Activated naive CD4-positive, alpha-beta T cell treated with Interleukin-2 at 50 U/mL for 16 hours (primary cell): ENCODE measurements around the gene RNF14.
"Not testable (repeated sequence)": the region's sequence is repeated elsewhere in the genome, so short reads cannot be mapped to it uniquely, and the experiment has no call there.

ENCODE experiments used
- DNase-seq: peaks from one replicate; pipeline ENCODE4 v3.0.0-alpha.2; 2020

The RNF14 gene

GRCh38 chr5:142016556-142016955, 47.7 kb downstream of the RNF14 start:
- DNase-seq, result peak; percentile 49

GRCh38 chr5:142017832-142018427, 49.0 kb downstream of the RNF14 start:
- no peak for DNase-seq

GRCh38 chr5:142020122-142020659, 51.3 kb downstream of the RNF14 start:
- no peak for DNase-seq

- no peak for DNase-seq
These were observed 54.9 kb downstream of the RNF14 start for GRCh38 chr5:142023836-142024235.

- peak; percentile 87 for DNase-seq
These were observed 55.9 kb downstream of the RNF14 start for GRCh38 chr5:142024771-142025304.

GRCh38 chr5:142025637-142026036, 56.7 kb downstream of the RNF14 start:
- DNase-seq, result no peak

GRCh38 chr5:142032150-142032549, 63.2 kb downstream of the RNF14 start:
- no peak for DNase-seq

GRCh38 chr5:142032747-142033631, 64.1 kb downstream of the RNF14 start:
- DNase-seq, result no peak

GRCh38 chr5:142033632-142034567, 65.0 kb downstream of the RNF14 start:
- not testable (repeated sequence) for DNase-seq

- DNase-seq, result no peak
These were observed 66.1 kb downstream of the RNF14 start for GRCh38 chr5:142034994-142035393.

- DNase-seq, result no peak
These were observed 68.0 kb downstream of the RNF14 start for GRCh38 chr5:142036918-142037317.

- not testable (repeated sequence) for DNase-seq
These were observed 68.7 kb downstream of the RNF14 start for GRCh38 chr5:142037599-142037998.

GRCh38 chr5:142038735-142039134, 69.8 kb downstream of the RNF14 start:
- no peak for DNase-seq
